ENCODE results near the gene HBG1.
"Not testable (repeated sequence)": the region's sequence is repeated elsewhere in the genome, so short reads cannot be mapped to it uniquely, and the experiment has no call there.

Gene HBG1

DNA sequence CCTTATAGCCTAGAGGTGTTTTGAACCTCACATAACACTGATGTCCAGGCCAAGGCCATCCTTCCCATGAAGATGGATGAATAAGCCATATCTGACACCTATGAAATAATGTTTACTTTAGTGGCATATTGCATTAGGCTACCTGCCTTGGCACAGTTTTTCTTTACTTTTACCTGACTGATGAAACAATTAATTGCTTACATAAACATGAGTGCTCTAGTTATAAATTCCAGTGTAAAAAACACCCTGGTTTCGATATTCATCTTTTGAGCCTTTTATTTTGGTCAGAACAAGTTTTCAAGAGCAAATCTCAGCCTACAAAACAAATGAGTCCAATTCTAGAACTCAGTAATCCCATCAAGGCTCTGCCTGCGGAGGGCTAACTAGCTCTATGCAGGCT lies 27.0 kb upstream of the HBG1 start:
- no peak for DNase-seq

DNA sequence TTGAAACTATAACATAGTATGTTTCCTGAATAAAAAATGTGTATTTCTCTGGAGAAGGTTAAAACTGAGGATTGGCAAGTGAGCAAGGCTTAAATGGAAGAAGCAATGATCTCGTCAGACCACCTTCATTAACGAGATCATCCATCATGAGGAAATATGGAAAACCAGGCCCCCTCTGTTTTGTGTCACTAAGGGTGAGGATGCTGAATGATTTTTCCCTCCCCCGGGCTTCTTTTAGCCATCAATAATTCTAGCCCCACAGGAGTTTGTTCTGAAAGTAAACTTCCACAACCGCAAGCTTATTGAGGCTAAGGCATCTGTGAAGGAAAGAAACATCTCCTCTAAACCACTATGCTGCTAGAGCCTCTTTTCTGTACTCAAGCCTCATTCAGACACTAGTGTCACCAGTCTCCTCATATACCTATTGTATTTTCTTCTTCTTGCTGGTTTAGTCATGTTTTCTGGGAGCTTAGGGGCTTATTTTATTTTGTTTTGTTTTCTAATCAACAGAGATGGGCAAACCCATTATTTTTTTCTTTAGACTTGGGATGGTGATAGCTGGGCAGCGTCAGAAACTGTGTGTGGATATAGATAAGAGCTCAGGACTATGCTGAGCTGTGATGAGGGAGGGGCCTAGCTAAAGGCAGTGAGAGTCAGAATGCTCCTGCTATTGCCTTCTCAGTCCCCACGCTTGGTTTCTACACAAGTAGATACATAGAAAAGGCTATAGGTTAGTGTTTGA lies 25.9 kb upstream of the HBG1 start:
- DNase-seq, result no peak

DNA sequence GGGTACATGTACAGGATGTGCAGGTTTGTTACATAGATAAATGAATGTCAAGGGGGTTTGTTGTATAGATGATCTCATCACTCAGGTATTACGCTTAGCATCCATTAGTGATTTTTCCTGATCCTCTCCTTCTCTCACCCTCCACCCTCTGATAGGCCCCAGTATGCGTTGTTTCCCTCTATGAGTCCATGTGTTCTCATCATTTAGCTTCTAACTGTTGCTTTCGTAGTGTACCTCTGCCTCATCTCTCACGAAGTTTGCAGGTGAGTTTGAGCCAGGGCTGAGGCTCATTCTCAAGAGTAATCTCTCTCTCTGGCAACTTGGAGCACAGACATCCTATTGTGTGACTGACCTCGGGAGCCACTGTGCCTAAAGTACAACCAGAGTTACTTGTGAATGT lies 24.7 kb upstream of the HBG1 start:
- no peak for DNase-seq

- DNase-seq, result no peak
These were observed 22.8 kb upstream of the HBG1 start for GRCh38 chr11:5272395-5273017.

DNA sequence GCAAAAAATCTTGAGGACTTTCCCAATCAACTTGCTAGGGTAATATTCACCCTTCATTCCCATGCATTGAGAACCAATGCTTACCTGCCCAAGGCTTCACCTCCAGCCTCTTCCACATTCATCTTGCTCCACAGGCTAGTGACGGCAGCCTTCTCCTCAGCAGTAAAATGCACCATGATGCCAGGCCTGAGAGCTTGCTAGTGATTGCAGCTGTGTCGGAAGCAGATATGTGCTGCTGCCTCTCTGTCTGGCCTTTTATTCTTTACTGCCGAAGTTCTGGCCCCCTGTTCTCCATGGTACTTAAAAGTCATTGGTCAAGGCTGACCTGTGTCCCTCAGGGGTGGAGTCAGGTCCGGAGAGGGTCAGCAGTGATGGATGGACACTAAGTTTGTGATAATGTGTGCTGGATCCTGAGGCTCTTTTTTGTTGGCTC lies 20.1 kb upstream of the HBG1 start, which contains the start of gene HBE1:
TSS of gene HBE1 (minus strand) at position 231 of the 433 bp plus-strand sequence. CDS start at position 176, 55 bp downstream.
- DNase-seq, result no peak

DNA sequence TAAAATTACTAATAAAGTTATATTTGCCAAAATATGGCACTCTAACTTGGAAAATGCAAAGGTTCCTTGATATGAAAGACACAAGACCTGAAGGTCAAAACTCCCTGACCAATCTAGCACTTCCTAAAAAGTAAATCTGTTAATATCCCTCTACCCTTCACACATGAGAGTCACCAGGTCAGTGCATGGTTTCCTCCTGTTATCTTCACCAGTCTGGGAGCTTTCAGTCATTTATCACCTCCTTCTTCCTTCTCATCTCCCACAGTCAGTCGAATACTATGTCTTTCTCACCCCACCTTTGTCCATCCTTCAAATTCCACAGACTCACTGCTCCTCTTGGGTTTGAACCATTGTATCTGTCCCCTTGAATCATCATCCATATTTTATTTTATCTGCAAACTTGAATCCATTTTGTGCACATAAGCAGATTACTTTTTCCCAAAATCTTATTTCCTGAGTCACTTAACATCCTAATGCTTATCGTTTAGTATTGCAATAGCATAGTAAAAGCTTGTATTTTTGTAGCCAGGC lies 17.4 kb upstream of the HBG1 start:
- no peak for DNase-seq

DNA sequence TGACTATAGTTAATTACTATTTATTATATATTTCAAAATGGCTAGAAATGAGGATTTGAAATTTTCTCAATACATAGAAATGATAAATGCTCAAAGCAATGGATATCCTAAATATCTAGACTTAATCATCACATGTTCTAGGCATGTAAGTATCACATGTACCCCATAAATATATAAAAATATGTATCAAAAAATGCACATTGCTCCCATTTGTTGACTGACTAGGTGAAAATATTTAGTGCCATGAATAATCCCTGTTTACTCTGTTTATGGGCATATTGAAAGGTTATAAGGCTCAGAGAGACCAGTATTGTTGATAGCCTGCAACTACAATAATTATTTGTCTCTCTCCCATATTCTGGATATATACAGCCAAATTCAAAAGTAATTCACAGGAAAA lies 17.0 kb upstream of the HBG1 start:
- no peak for DNase-seq

- DNase-seq, result no peak
These were observed 16.2 kb upstream of the HBG1 start for GRCh38 chr11:5265832-5266231.

DNA sequence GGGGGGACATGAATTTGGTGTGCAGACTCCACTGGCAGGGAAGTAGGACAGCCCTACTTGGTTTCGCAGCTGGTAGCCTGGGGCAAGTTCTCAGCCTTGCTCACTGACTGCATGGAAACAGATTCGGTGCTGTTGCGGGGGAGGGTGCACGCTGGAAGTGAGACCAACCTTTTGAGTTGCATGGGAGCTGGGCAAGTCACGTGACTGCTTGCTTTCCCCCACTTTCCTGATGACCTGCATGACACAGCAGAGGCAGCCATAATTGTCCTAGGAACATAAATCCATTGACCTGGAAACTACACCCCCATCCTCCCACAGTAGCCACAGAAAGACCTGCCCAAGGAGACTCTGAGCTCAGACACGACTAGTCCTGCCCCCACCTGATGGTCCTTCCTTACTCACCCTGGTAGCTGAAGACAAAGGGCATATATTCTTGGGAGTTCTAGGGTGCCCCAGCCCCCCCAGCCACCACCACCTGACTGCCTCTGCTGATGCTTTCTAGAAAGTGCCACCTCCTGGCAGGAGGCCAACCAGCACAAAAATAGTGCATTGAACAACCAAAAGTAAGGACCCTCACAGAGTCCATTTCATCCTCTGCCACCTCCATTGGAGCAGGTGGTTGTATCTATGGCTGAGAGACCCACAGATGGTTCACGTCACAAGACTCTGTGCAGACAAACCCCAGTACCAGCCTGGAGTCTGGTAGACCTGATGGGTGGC lies 9.0 kb upstream of the HBG1 start:
- no peak for DNase-seq

DNA sequence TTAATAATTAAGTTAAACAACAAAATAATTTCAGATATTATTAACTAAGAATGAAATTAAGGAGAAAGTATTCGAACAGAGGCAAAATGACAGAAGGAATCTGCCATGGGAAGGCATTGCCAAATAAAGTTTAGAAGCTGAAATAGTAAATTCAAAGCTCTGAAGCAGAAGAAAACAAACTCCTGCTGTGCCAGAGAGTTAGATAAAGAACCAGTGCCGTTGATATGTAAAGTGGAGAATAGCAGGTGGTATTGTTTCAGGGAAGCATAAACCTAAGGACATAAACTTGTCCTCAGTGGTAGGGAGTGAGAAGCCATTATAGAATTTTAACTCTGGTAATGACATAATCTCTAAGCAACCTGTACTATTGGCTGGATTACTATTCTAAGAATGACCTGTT lies 7.6 kb upstream of the HBG1 start:
- no peak for DNase-seq

- not testable (repeated sequence) for DNase-seq
These were observed 5.2 kb upstream of the HBG1 start, which contains the start of gene HBG2 for GRCh38 chr11:5254646-5255413. TSS of gene HBG2 (minus strand) at chr11:5254781. CDS start at chr11:5254728, 53 bp downstream.

DNA sequence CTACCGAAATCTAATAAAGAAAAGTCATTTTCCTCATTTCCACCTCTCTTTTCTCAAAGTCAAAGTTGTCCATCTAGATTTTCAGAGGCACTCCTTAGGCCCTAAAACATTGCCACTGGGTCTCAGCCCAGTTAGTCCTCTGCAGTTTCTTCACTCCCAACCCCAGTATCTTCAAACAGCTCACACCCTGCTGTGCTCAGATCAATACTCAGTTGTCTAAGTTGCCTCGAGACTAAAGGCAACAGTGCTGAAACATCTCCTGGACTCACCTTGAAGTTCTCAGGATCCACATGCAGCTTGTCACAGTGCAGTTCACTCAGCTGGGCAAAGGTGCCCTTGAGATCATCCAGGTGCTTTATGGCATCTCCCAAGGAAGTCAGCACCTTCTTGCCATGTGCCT lies 4.4 kb upstream of the HBG1 start:
- DNase-seq, result not testable (repeated sequence)

DNA sequence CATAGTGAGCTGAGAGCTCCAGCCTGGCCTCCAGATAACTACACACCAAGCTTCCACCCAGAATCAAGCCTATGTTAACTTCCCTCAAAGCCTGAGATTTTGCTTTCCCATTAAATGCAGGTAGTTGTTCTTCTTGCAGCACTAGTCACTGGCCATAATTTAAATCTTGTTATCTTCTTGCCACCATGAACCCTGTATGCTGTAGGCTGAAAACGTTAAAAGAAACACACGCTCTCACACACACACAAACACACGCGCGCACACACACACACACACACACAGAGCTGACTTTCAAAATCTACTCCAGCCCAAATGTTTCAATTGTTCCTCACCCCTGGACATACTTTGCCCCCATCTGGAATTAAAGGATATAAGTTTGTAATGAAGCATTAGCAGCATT lies 3.8 kb upstream of the HBG1 start:
- not testable (repeated sequence) for DNase-seq

DNA sequence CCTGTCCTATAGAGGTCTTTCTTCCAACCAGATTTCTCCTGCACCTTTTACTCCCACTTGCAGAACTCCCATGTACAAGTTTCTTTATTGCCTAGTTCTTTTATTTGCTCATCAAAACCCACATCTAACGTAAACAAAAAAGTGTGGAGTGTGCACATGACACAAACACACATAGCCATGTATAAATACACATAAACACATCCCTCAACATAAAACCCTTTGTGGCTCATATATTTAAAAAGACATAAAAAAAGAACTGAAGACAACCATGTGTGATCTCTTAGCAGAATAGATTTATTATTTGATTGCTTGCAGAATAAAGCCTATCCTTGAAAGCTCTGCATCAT lies 3.2 kb upstream of the HBG1 start:
- DNase-seq, result no peak

DNA sequence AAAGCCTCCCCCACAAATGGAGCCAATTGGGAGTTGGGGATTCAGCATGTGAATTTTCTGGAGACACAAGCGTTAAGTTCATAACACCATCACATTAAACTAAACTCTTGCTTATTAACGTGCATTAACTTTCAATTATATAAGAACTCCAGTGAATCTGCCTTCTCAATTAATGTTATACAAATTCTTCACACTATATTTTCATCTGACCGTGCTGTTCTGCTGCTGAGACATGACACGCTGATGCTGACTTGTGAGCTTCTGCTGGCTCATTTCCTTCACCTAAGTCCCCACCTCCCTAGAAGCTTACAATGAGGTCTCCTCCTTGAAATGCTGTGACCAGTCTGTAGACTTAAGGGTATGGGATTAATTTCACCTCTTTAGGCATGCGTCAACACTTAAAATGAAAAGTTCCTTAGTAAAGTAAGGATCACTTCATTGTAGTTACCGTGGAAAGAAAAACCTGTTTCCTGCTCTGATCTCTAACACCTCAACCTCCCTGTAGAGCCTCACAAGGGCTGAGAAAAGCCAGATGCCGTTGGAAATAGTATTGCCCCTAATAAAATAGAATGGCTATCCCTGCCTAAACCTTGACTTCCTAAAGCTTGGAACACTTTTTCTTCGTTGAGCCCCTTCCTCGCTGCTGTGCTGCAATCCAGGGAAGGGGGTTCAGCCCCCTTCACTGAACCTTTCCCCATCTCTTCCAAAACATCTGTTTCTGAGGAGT lies 2.7 kb upstream of the HBG1 start:
- no peak for DNase-seq

DNA sequence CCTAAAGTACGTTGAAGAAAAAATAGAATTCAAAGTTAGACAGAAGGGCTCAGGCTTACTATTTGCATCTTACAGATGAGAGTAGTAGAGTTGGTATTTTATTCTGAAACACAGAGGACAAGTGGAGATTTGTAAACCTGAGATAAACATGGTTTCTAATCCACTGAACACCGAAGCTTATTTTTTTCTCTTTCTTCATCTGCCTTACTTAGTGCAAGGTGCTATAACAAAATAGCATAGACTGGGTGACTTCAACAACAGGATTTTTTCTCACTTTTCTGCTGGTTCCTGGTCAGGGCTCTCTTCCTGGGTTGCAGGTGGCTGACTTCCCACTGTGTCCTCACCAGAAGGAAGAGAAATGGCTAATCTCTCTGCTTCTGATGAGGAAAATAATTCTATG lies 2.1 kb upstream of the HBG1 start:
- no peak for DNase-seq

DNA sequence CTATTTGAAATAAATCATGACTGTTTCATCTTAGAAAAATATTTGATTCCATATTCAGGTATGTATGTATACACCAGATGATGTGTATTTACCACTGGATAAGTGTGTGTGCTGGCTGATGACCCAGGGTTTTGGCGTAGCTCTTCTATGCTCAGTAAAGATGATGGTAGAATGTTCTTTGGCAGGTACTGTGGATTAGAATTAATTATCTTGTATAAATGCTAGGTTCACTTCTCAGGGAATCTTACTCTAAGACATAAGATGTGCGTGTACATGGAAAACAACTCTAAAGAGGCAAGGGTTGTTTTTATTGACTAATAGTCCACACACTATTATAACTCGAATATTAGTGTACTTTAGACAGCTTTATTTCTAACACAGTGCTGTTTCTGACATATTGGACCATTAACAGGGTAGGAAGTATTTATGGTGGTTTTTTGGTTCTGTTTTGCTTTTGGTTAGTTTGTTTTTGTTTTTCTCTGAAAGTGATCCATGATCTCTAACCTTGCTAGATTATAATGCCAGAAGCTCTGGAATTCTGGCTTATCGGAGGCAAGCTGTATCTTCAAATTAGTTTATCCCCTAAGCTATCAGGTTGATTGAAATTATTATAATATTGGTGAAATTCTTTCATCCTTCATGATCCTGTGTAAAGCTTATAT lies 1.0 kb upstream of the HBG1 start:
- DNase-seq, result no peak

- DNase-seq, result not testable (repeated sequence)
These were observed 1.2 kb downstream of the HBG1 start for GRCh38 chr11:5248498-5248897.

GRCh38 chr11:5247472-5248192 lies 2.0 kb downstream of the HBG1 start:
- no peak for DNase-seq

DNA sequence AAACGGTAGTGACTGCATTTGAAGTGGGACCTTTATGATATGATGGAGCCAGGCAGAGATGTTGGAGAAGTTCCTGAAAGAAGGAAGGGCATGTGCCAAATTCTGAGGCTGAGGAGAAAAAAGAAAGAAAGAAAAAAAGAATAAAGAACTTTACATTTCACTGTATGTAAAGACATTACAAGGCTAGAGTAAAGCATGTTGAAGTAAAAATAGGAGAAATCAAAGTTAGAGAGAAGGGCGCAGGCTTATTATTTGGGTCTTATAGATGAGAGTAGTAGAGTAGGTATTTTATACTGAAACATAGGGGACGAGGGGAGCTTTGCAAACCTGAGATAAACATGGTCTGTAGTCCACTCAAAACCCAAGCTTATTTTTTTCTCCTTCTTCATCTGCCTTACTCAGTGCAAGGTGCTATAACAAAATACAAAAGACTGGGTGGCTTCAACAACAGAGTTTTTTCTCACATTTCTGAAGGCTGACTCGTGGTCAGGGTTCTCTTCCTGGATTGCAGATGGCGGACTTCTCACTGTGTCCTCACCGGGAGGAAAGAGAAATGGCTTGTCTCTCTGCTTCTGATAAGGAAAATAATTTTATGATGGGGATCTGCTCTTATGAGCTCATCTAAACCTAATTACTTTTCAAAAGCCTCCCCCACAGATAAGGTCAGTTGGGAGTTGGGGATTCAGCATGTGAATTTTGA lies 2.7 kb downstream of the HBG1 start:
- no peak for DNase-seq

Measured in NK-92 treated with Interleukin-12 subunit alpha and Interleukin-12 subunit beta, amount 100 ng/mL, for 24 hours (cell line).